Neural progenitor cell (in vitro differentiated cells): ENCODE results near the gene PPP1R16B. TPM values are rescaled to one million over a fixed set of nuclear protein-coding genes. Genes with fewer than 3 reads are reported as not detected.
A peak's percentile ranks its signal among the peaks of the same experiment; 100 is the strongest.

ENCODE experiments used
- DNase-seq: peaks from one replicate; pipeline ENCODE4 v3.0.0-alpha.2; 2016; ENCODE audit warnings: low spot score
- H2AFZ ChIP-seq: fragments of 200-600 bp; sonication (generic); replicated peaks from 2 replicates; pipeline ENCODE4 v1.6.1; 2016; ENCODE audit warnings: antibody characterized with exemption
- H3F3A ChIP-seq: fragments of 200-600 bp; sonication (generic); 2 replicates; pipeline ENCODE4 v1.6.1; 2016; ENCODE audit warnings: antibody characterized with exemption, low read depth
- H3K27ac ChIP-seq: fragments of 200-600 bp; sonication (generic); 2 replicates; pipeline ENCODE4 v1.5.1; 2016; ENCODE audit warnings: mild to moderate bottlenecking
- H3K27me3 ChIP-seq: fragments of 200-600 bp; sonication (generic); 2 replicates; pipeline ENCODE4 v1.6.1; 2016; ENCODE audit warnings: mild to moderate bottlenecking, moderate library complexity
- H3K36me3 ChIP-seq: fragments of 200-600 bp; sonication (generic); 2 replicates; pipeline ENCODE4 v1.5.1; 2016
- H3K4me1 ChIP-seq: fragments of 200-600 bp; sonication (generic); 2 replicates; pipeline ENCODE4 v1.6.1; 2016; ENCODE audit warnings: mixed run types
- H3K4me2 ChIP-seq: fragments of 200-600 bp; sonication (generic); 2 replicates; pipeline ENCODE4 v1.6.1; 2016
- H3K4me3 ChIP-seq: fragments of 200-600 bp; sonication (generic); 2 replicates; pipeline ENCODE4 v1.5.1; 2016
- H3K79me2 ChIP-seq: fragments of 200-600 bp; sonication (generic); 2 replicates; pipeline ENCODE4 v1.6.1; 2016; ENCODE audit warnings: low read depth
- H3K9ac ChIP-seq: fragments of 200-600 bp; sonication (generic); 2 replicates; pipeline ENCODE4 v1.6.1; 2016
- H3K9me3 ChIP-seq: fragments of 200-600 bp; sonication (generic); 2 replicates; pipeline ENCODE4 v1.5.1; 2016; ENCODE audit warnings: low read depth
- H4K20me1 ChIP-seq: fragments of 200-600 bp; sonication (generic); 2 replicates; pipeline ENCODE4 v1.6.1; 2016; ENCODE audit warnings: low read depth
- H3K27ac Mint-ChIP-seq: 3 replicates; pipeline ENCODE4 v1.8.0; 2021; ENCODE audit warnings: mixed read lengths
- H3K27me3 Mint-ChIP-seq: 2 replicates; pipeline ENCODE4 v1.8.0; 2022; ENCODE audit warnings: low read depth, mild to moderate bottlenecking, inconsistent platforms, moderate library complexity, mixed read lengths; ENCODE audit not compliant: insufficient read depth
- H3K36me3 Mint-ChIP-seq: 3 replicates; pipeline ENCODE4 v1.8.0; 2021; ENCODE audit warnings: mixed read lengths
- H3K4me1 Mint-ChIP-seq: 3 replicates; pipeline ENCODE4 v1.8.0; 2021; ENCODE audit warnings: mixed read lengths
- H3K4me3 Mint-ChIP-seq: 3 replicates; pipeline ENCODE4 v1.8.0; 2021; ENCODE audit warnings: mild to moderate bottlenecking, moderate library complexity, mixed read lengths
- H3K9me3 Mint-ChIP-seq: 3 replicates; pipeline ENCODE4 v1.8.0; 2020; ENCODE audit warnings: mixed read lengths
- CTCF ChIP-seq: fragments of 200-600 bp; sonication (generic); IDR thresholded peaks from 2 replicates; pipeline ENCODE4 v1.5.1; 2017; ENCODE audit warnings: antibody characterized with exemption, mild to moderate bottlenecking
- EZH2 ChIP-seq: fragments of 200-600 bp; sonication (generic); IDR thresholded peaks from 2 replicates; pipeline ENCODE4 v1.6.1; 2017; ENCODE audit warnings: antibody characterized with exemption, mild to moderate bottlenecking, moderate library complexity
- EZH2phosphoT487 ChIP-seq: fragments of 200-600 bp; sonication (generic); IDR thresholded peaks from 2 replicates; pipeline ENCODE4 v1.6.1; 2017; ENCODE audit warnings: antibody characterized with exemption
- total RNA-seq: library from RNA; depleted of rRNA; stranded (reverse); fragments of >200 nt; gene quantifications from 2 replicates; pipeline ENCODE4 v1.2.3, GENCODE V29; 2015; ENCODE audit warnings: low replicate concordance

Gene PPP1R16B
- total RNA-seq, 1 donor from 2014 or later, result 0.95 TPM

- TF ChIP-seq EZH2 (no peak), CTCF (no peak), EZH2phosphoT487 (no peak)
- peaks cover 24% of the 10 kb centered on the region for H3K4me1 Mint-ChIP-seq
- Histone ChIP-seq H3F3A (peaks cover 13% of the 10 kb centered on the region), H3K27ac (no peak overlapping the region), H3K4me1 (peaks cover 14% of the 10 kb centered on the region), H3K79me2 (no peaks in the 10 kb centered on the region), H2AFZ (no peak overlapping the region), H3K27me3 (peaks cover 66% of the 10 kb centered on the region), H4K20me1 (peaks cover 28% of the 10 kb centered on the region), H3K4me3 (no peak overlapping the region), H3K4me2 (no peak overlapping the region), H3K9ac (no peak overlapping the region), H3K36me3 (no peaks in the 10 kb centered on the region), H3K9me3 (no peaks in the 10 kb centered on the region)
- H3K27me3 Mint-ChIP-seq, result peaks cover 10% of the 10 kb centered on the region
- no peaks in the 10 kb centered on the region for H3K36me3 Mint-ChIP-seq
- no peak overlapping the region for H3K4me3 Mint-ChIP-seq
- H3K27ac Mint-ChIP-seq, result no peak overlapping the region
- H3K9me3 Mint-ChIP-seq, result peaks cover 2% of the 10 kb centered on the region
- DNase-seq, result no peak
These were observed 5.6 kb downstream of the PPP1R16B start for GRCh38 chr20:38810926-38811630.

GRCh38 chr20:38811769-38812168 is 6.3 kb downstream of the PPP1R16B start:
- Mint-ChIP-seq H3K27me3 (peaks cover 10% of the 10 kb centered on the region), H3K4me1 (peaks cover 24% of the 10 kb centered on the region), H3K4me3 (peak overlapping the region; percentile 60), H3K36me3 (no peaks in the 10 kb centered on the region), H3K27ac (no peak overlapping the region), H3K9me3 (peaks cover 2% of the 10 kb centered on the region)
- Histone ChIP-seq H3K9ac (no peak overlapping the region), H3K36me3 (no peaks in the 10 kb centered on the region), H3F3A (peaks cover 13% of the 10 kb centered on the region), H4K20me1 (peaks cover 28% of the 10 kb centered on the region), H3K4me1 (peaks cover 14% of the 10 kb centered on the region), H3K4me3 (no peak overlapping the region), H3K27ac (no peak overlapping the region), H3K9me3 (no peaks in the 10 kb centered on the region), H2AFZ (no peak overlapping the region), H3K79me2 (no peaks in the 10 kb centered on the region), H3K4me2 (no peak overlapping the region), H3K27me3 (peaks cover 59% of the 10 kb centered on the region)
- TF ChIP-seq EZH2 (no peak), EZH2phosphoT487 (no peak), CTCF (no peak)
- no peak for DNase-seq

- H3K4me1 Mint-ChIP-seq, result peaks cover 21% of the 10 kb centered on the region
- no peak overlapping the region for H3K4me3 Mint-ChIP-seq
- Histone ChIP-seq H3K9ac (no peak overlapping the region), H3K36me3 (no peaks in the 10 kb centered on the region), H3K27me3 (peaks cover 55% of the 10 kb centered on the region), H4K20me1 (peaks cover 28% of the 10 kb centered on the region), H3F3A (peaks cover 12% of the 10 kb centered on the region), H3K9me3 (no peaks in the 10 kb centered on the region), H3K4me1 (peaks cover 11% of the 10 kb centered on the region), H3K27ac (no peak overlapping the region), H3K4me3 (no peak overlapping the region), H3K4me2 (no peak overlapping the region), H3K79me2 (no peaks in the 10 kb centered on the region), H2AFZ (no peak overlapping the region)
- TF ChIP-seq EZH2phosphoT487 (no peak), EZH2 (no peak), CTCF (no peak)
- H3K27me3 Mint-ChIP-seq, result peaks cover 8% of the 10 kb centered on the region
- no peak overlapping the region for H3K27ac Mint-ChIP-seq
- DNase-seq, result no peak
- H3K9me3 Mint-ChIP-seq, result peaks cover 2% of the 10 kb centered on the region
- no peaks in the 10 kb centered on the region for H3K36me3 Mint-ChIP-seq
These were observed 6.7 kb downstream of the PPP1R16B start for GRCh38 chr20:38812182-38812581.
